HCT116 (cell line): Measurements from ENCODE around the gene RNU6-9. TPM values are rescaled to one million over a fixed set of nuclear protein-coding genes. Genes with fewer than 3 reads are reported as not detected.
"Not testable (repeated sequence)": the region's sequence is repeated elsewhere in the genome, so short reads cannot be mapped to it uniquely, and the experiment has no call there.

ENCODE experiments used
- ATAC-seq: fragments of 200-7000 bp; cut with Tn5 transposase; 2 replicates; pipeline ENCODE4 v1.9.1; 2020; ENCODE audit warnings: mild to moderate bottlenecking, moderate library complexity
- BruUV-seq: library from RNA; stranded (reverse); fragments of 400-500 nt; replicated peaks from 2 replicates; lab custom pipeline; 2021; lab: Mats Ljungman, UMichigan
- CTCF ChIA-PET: fragments of 300-600 bp; sonication (Branson Sonifier 250); formaldehyde crosslinking; loops from one replicate; lab custom pipeline; 2021; ENCODE audit warnings: antibody characterized with exemption; lab: Charles Lee
- POLR2A ChIA-PET: fragments of 300-600, 350-600 bp; sonication (Branson Sonifier 250); formaldehyde crosslinking; loops from one replicate; lab custom pipeline; 2021; ENCODE audit warnings: antibody characterized with exemption; lab: Charles Lee
- RAD21 ChIA-PET, 2 experiments: fragments of 300-600 bp; sonication (Branson Sonifier 250); formaldehyde crosslinking; loops; one replicate each; lab custom pipeline; 2023; ENCODE audit warnings: low total read pairs in 2 of 2; ENCODE audit not compliant: uncharacterized antibody in 2 of 2, unreplicated experiment in 2 of 2, low non-redundant PET in 1 of 2; lab: Charles Lee
- DNase-seq: peaks from one replicate; pipeline ENCODE4 v3.0.0-alpha.2; 2010; ENCODE audit warnings: low read depth, low spot score
- H2AFZ ChIP-seq: fragments of 200-600 bp; shearing (Covaris generic), sonication (generic); 2 replicates; pipeline ENCODE4 v1.6.1; 2017; ENCODE audit warnings: low read depth, mixed run types, mixed read lengths, antibody characterized with exemption, low read length; ENCODE audit not compliant: poor library complexity, severe bottlenecking
- H3K27ac ChIP-seq: 2 replicates; pipeline ENCODE4 v1.5.1; 2012; ENCODE audit warnings: low read depth, low read length
- H3K27me3 ChIP-seq: fragments of 200-600 bp; sonication (generic); 2 replicates; pipeline ENCODE4 v1.6.1; 2016; ENCODE audit warnings: mixed run types, low read length, mixed read lengths; ENCODE audit not compliant: insufficient read depth
- H3K36me3 ChIP-seq, 2 experiments: fragments of 200-500 bp in 1 of 2; fragments of 200-600 bp in 1 of 2; sonication (Bioruptor generic) in 1 of 2; sonication (generic) in 1 of 2; 2 replicates each; pipeline versions ENCODE4 v1.5.1 to v1.6.1; 2014 to 2016; ENCODE audit warnings: low read length in 2 of 2, inconsistent platforms in 1 of 2, mixed read lengths in 1 of 2, mixed run types in 1 of 2; ENCODE audit not compliant: insufficient read depth in 2 of 2, control insufficient read depth in 1 of 2
- H3K4me1 ChIP-seq, 2 experiments: fragments of 200-600 bp in 1 of 2; sonication (generic) in 1 of 2; 2 replicates each; pipeline versions ENCODE4 v1.5.1 to v1.6.1; 2012 to 2017; ENCODE audit warnings: low read length in 2 of 2, inconsistent platforms in 1 of 2, mild to moderate bottlenecking in 1 of 2, mixed read lengths in 1 of 2, mixed run types in 1 of 2, moderate library complexity in 1 of 2; ENCODE audit not compliant: insufficient read depth in 2 of 2, control insufficient read depth in 1 of 2
- H3K4me2 ChIP-seq: fragments of 200-600 bp; sonication (generic); 2 replicates; pipeline ENCODE4 v1.6.1; 2017; ENCODE audit warnings: mixed run types, low read length, mixed read lengths
- H3K4me3 ChIP-seq, 2 experiments: fragments of 200-600 bp in 1 of 2; sonication (generic) in 1 of 2; replicated peaks in 1 of 2; 2 replicates each; pipeline ENCODE4 v1.5.1; 2011 to 2016; ENCODE audit warnings: low read length in 2 of 2, control low read depth in 1 of 2, low read depth in 1 of 2, mild to moderate bottlenecking in 1 of 2, mixed read lengths in 1 of 2, mixed run types in 1 of 2
- H3K79me2 ChIP-seq: fragments of 200-600 bp; sonication (generic); 2 replicates; pipeline ENCODE4 v1.6.1; 2017; ENCODE audit warnings: mild to moderate bottlenecking, mixed run types, low read length, moderate library complexity, mixed read lengths; ENCODE audit not compliant: insufficient read depth
- H3K9ac ChIP-seq: fragments of 200-600 bp; sonication (generic); 2 replicates; pipeline ENCODE4 v1.6.1; 2016; ENCODE audit warnings: low read length, mixed read lengths
- H3K9me2 ChIP-seq: fragments of 200-600 bp; sonication (generic), shearing (Covaris generic); 2 replicates; pipeline ENCODE4 v1.6.1; 2017; ENCODE audit warnings: mixed run types, mild to moderate bottlenecking, moderate library complexity; ENCODE audit not compliant: insufficient read depth
- H3K9me3 ChIP-seq, 2 experiments: fragments of 200-500 bp in 1 of 2; fragments of 200-600 bp in 1 of 2; sonication (Bioruptor generic) in 1 of 2; sonication (generic) in 1 of 2; 2 replicates each; pipeline ENCODE4 v1.6.1; 2014 to 2017; ENCODE audit warnings: low read length in 2 of 2, mixed read lengths in 2 of 2, inconsistent platforms in 1 of 2, low read depth in 1 of 2, mild to moderate bottlenecking in 1 of 2, mixed run types in 1 of 2, moderate library complexity in 1 of 2; ENCODE audit not compliant: control insufficient read depth in 1 of 2, insufficient read depth in 1 of 2
- H4K20me1 ChIP-seq: fragments of 200-600 bp; sonication (generic), shearing (Covaris generic); 2 replicates; pipeline ENCODE4 v1.6.1; 2017; ENCODE audit warnings: mixed run types, mild to moderate bottlenecking, moderate library complexity; ENCODE audit not compliant: insufficient read depth
- CBX3 ChIP-seq: IDR thresholded peaks from 2 replicates; pipeline ENCODE4 v1.6.1; 2012; ENCODE audit warnings: low read depth
- CEBPB ChIP-seq: IDR thresholded peaks from 2 replicates; pipeline ENCODE4 v1.6.1; 2012; ENCODE audit warnings: low read depth
- EGR1 ChIP-seq: IDR thresholded peaks from 2 replicates; pipeline ENCODE4 v1.6.1; 2012; ENCODE audit warnings: low read depth
- EZH2 ChIP-seq: fragments of 200-600 bp; sonication (generic); IDR thresholded peaks from 2 replicates; pipeline ENCODE4 v1.6.1; 2017; ENCODE audit warnings: antibody characterized with exemption, mixed run types
- EZH2phosphoT487 ChIP-seq: fragments of 200-600 bp; IDR thresholded peaks from 2 replicates; pipeline ENCODE4 v1.6.1; 2018; ENCODE audit warnings: antibody characterized with exemption, borderline replicate concordance
- JUND ChIP-seq: IDR thresholded peaks from 2 replicates; pipeline ENCODE4 v1.6.1; 2012
- POLR2A ChIP-seq: IDR thresholded peaks from 2 replicates; pipeline ENCODE4 v1.7.0; 2011; ENCODE audit warnings: borderline replicate concordance; ENCODE audit not compliant: insufficient read depth, insufficient read length; ENCODE audit errors: extremely low read depth
- RAD21 ChIP-seq: IDR thresholded peaks from 2 replicates; pipeline ENCODE4 v1.6.1; 2012; ENCODE audit warnings: low read depth, mild to moderate bottlenecking
- SP1 ChIP-seq: IDR thresholded peaks from 2 replicates; pipeline ENCODE4 v1.6.1; 2012; ENCODE audit warnings: low read depth
- SRF ChIP-seq: IDR thresholded peaks from 2 replicates; pipeline ENCODE4 v1.6.1; 2012; ENCODE audit warnings: low read depth
- TCF7L2 ChIP-seq: IDR thresholded peaks from 2 replicates; pipeline ENCODE4 v1.7.0; 2011; ENCODE audit warnings: borderline replicate concordance, inconsistent platforms; ENCODE audit not compliant: insufficient read depth, insufficient read length; ENCODE audit errors: extremely low read depth
- YY1 ChIP-seq: IDR thresholded peaks from 2 replicates; pipeline ENCODE4 v1.6.1; 2011; ENCODE audit warnings: low read length, low read depth, moderate library complexity, mild to moderate bottlenecking; ENCODE audit not compliant: insufficient replicate concordance; ENCODE audit errors: extremely low read depth
- ZFX ChIP-seq: fragments of 450-650 bp; IDR thresholded peaks from 2 replicates; pipeline ENCODE4 v1.6.1; 2017
- ZNF274 ChIP-seq: fragments of 200-500 bp; sonication (Bioruptor generic); IDR thresholded peaks from 2 replicates; pipeline ENCODE4 v1.6.1; 2014; ENCODE audit warnings: mild to moderate bottlenecking, low read depth, low read length, inconsistent platforms
- intact Hi-C: fragments of 100-400 bp; cut with micrococcal nuclease; formaldehyde crosslinking; loops from 2 replicates; pipeline ENCODE4 v1.10.0; 2022
- total RNA-seq: library from RNA; stranded (reverse); gene quantifications from one replicate; pipeline ENCODE4 v1.2.1, GENCODE V29; 2021; ENCODE audit not compliant: unreplicated experiment
- TF ChIP-seq, protein P1 (sequence below), 3 experiments: fragments of 200-600 bp in 1 of 3; sonication (generic) in 1 of 3; IDR thresholded peaks in 2 of 3; conservative IDR thresholded peaks in 1 of 3; 2 replicates each; pipeline ENCODE4 v1.5.1; 2012 to 2017; ENCODE audit warnings: low read depth in 2 of 3, low read length in 2 of 3, antibody characterized with exemption in 1 of 3, borderline replicate concordance in 1 of 3, control low read depth in 1 of 3, mild to moderate bottlenecking in 1 of 3, mixed read lengths in 1 of 3, mixed run types in 1 of 3, moderate library complexity in 1 of 3; ENCODE audit not compliant: insufficient read depth in 1 of 3
- TF ChIP-seq, protein P2 (sequence below): IDR thresholded peaks from 2 replicates; pipeline ENCODE4 v1.6.1; 2012

RNU6-9 gene
- total RNA-seq, 1 experiment from 2014 or later, result not detected

GRCh38 chr19:876780-877314, 16.4 kb upstream of the RNU6-9 start:
- ChIA-PET POLR2A (no interaction called here), CTCF (no interaction called here), RAD21 (no interaction called here)
- no peak for ATAC-seq
- Histone ChIP-seq H3K27me3 (no peaks in the 10 kb centered on the region), H3K4me2 (no peak overlapping the region), H3K79me2 (no peaks in the 10 kb centered on the region), H3K4me1 (peaks cover 9 to 17% of the 10 kb centered on the region in 2 experiments), H3K4me3 (no peak overlapping the region), H3K36me3 (0 out of 4 replicates have a peak, but pooled peaks cover 0 to 6% of the 10 kb centered on the region in 2 experiments), H2AFZ (no peak overlapping the region), H3K9me3 (no peaks in the 10 kb centered on the region), H3K27ac (no peak overlapping the region), H3K9ac (no peak overlapping the region), H3K9me2 (no peaks in the 10 kb centered on the region), H4K20me1 (no peaks in the 10 kb centered on the region)
- TF ChIP-seq ZFX (no peak), YY1 (no peak), SP1 (no peak), EZH2 (no peak), POLR2A (no peak), TCF7L2 (no peak), JUND (no peak), CBX3 (no peak), RAD21 (no peak), SRF (no peak), ZNF274 (no peak), CEBPB (no peak), EZH2phosphoT487 (no peak), EGR1 (no peak)
- TF ChIP-seq, protein P1, sequence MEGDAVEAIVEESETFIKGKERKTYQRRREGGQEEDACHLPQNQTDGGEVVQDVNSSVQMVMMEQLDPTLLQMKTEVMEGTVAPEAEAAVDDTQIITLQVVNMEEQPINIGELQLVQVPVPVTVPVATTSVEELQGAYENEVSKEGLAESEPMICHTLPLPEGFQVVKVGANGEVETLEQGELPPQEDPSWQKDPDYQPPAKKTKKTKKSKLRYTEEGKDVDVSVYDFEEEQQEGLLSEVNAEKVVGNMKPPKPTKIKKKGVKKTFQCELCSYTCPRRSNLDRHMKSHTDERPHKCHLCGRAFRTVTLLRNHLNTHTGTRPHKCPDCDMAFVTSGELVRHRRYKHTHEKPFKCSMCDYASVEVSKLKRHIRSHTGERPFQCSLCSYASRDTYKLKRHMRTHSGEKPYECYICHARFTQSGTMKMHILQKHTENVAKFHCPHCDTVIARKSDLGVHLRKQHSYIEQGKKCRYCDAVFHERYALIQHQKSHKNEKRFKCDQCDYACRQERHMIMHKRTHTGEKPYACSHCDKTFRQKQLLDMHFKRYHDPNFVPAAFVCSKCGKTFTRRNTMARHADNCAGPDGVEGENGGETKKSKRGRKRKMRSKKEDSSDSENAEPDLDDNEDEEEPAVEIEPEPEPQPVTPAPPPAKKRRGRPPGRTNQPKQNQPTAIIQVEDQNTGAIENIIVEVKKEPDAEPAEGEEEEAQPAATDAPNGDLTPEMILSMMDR (IDR thresholded peaks at IDR 0.05 in 2 of 3, conservative IDR thresholded peaks at IDR 0.05 in 1 of 3; ENCODE audit: borderline replicate concordance in 1 of 3, insufficient read depth in 1 of 3, low read depth in 2 of 3, low read length in 2 of 3), result no peak
- TF ChIP-seq, protein P2, sequence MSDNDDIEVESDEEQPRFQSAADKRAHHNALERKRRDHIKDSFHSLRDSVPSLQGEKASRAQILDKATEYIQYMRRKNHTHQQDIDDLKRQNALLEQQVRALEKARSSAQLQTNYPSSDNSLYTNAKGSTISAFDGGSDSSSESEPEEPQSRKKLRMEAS, result no peak
- DNase-seq, result no peak
- intact Hi-C loops, result no loop called here
- no TSS peak for BruUV-seq

GRCh38 chr19:877992-878660, 15.2 kb upstream of the RNU6-9 start:
- ATAC-seq, H3K9me2 ChIP-seq, H3K4me1 ChIP-seq, H3K79me2 ChIP-seq, H3K4me3 ChIP-seq, H3K27ac ChIP-seq, intact Hi-C loops, H3K9me3 ChIP-seq, H3K4me2 ChIP-seq, DNase-seq, H2AFZ ChIP-seq, RAD21 ChIA-PET, H3K9ac ChIP-seq, CTCF ChIA-PET, H3K27me3 ChIP-seq, BruUV-seq, H4K20me1 ChIP-seq: not testable (repeated sequence)
- H3K36me3 ChIP-seq, result peaks cover 0 to 13% of the 10 kb centered on the region in 2 experiments; a peak in 1 of 4 replicates
- POLR2A ChIA-PET, result interaction anchor here (0.7 to 1.6 kb wide), 4 partner anchors 15 to 143 kb away, joined by 3 to 5 read pairs (median 4); partner anchors contain the start of genes RNU6-2 and RNU6-9
